IMR-90 (cell line): ENCODE measurements around the gene KRTAP5-4. TPM values are rescaled to one million over a fixed set of nuclear protein-coding genes. Genes with fewer than 3 reads are reported as not detected.

Experiments
- ATAC-seq: fragments of 200-7000 bp; cut with Tn5 transposase; 2 replicates; pipeline ENCODE4 v1.9.1; 2020; ENCODE audit warnings: low read depth, mild to moderate bottlenecking, moderate library complexity
- BruUV-seq: library from RNA; stranded (reverse); fragments of 400-500 nt; replicated peaks from 2 replicates; lab custom pipeline; 2021; lab: Mats Ljungman, UMichigan
- CTCF ChIA-PET: fragments of 300-600 bp; formaldehyde crosslinking; extraction: SDS; loops from one replicate; lab custom pipeline; 2021; ENCODE audit warnings: antibody characterized with exemption; lab: Yijun Ruan, JAX
- POLR2A ChIA-PET: fragments of 300-600 bp; sonication (Branson Sonifier 250); formaldehyde crosslinking; loops from one replicate; lab custom pipeline; 2022; ENCODE audit warnings: antibody characterized with exemption; ENCODE audit not compliant: unreplicated experiment; lab: Charles Lee
- DNase-seq: peaks from one replicate; pipeline ENCODE4 v3.0.0; 2013
- H2AFZ ChIP-seq: replicated peaks from 2 replicates; pipeline ENCODE3; 2013; ENCODE audit warnings: low read length, mild to moderate bottlenecking; ENCODE audit not compliant: poor library complexity
- H2AK5ac ChIP-seq: 2 replicates; pipeline ENCODE4 v1.6.1; 2013; ENCODE audit warnings: low read depth, low read length, inconsistent platforms
- H2AK9ac ChIP-seq: replicated peaks from 2 replicates; pipeline ENCODE3; 2013; ENCODE audit warnings: mild to moderate bottlenecking, low read depth, low read length, moderate library complexity; ENCODE audit not compliant: poor library complexity
- H2BK120ac ChIP-seq: 2 replicates; pipeline ENCODE4 v1.6.1; 2013; ENCODE audit warnings: low read depth, low read length, inconsistent platforms
- H2BK15ac ChIP-seq: 3 replicates; pipeline ENCODE4 v1.6.1; 2013; ENCODE audit warnings: low read depth, low read length, inconsistent platforms
- H2BK20ac ChIP-seq: 2 replicates; pipeline ENCODE4 v1.6.1; 2013; ENCODE audit warnings: low read depth, mild to moderate bottlenecking, inconsistent platforms, low read length, moderate library complexity
- H2BK5ac ChIP-seq: 2 replicates; pipeline ENCODE4 v1.6.1; 2013; ENCODE audit warnings: mild to moderate bottlenecking, low read depth, low read length, inconsistent platforms; ENCODE audit not compliant: poor library complexity, severe bottlenecking
- H3K14ac ChIP-seq: replicated peaks from 2 replicates; pipeline ENCODE4 v1.6.1; 2013; ENCODE audit warnings: low read depth, low read length, inconsistent platforms
- H3K18ac ChIP-seq: 2 replicates; pipeline ENCODE4 v1.6.1; 2013; ENCODE audit warnings: low read depth, low read length, control low read depth
- H3K23ac ChIP-seq: 2 replicates; pipeline ENCODE4 v1.6.1; 2013; ENCODE audit warnings: low read depth, low read length, inconsistent platforms
- H3K27ac ChIP-seq: 2 replicates; pipeline ENCODE4 v1.5.1; 2013; ENCODE audit warnings: mild to moderate bottlenecking, control low read depth, low read length; ENCODE audit not compliant: insufficient read depth
- H3K27me3 ChIP-seq: 2 replicates; pipeline ENCODE4 v1.6.1; 2013; ENCODE audit warnings: low read length; ENCODE audit not compliant: control insufficient read depth, insufficient read depth
- H3K36me3 ChIP-seq: 2 replicates; pipeline ENCODE4 v1.6.1; 2013; ENCODE audit warnings: low read length, mixed read lengths; ENCODE audit not compliant: control insufficient read depth, insufficient read depth
- H3K4ac ChIP-seq: 2 replicates; pipeline ENCODE4 v1.6.1; 2013; ENCODE audit warnings: low read depth, low read length, inconsistent platforms
- H3K4me1 ChIP-seq: 2 replicates; pipeline ENCODE4 v1.6.1; 2013; ENCODE audit warnings: low read length, mixed read lengths; ENCODE audit not compliant: control insufficient read depth, insufficient read depth
- H3K4me2 ChIP-seq: 2 replicates; pipeline ENCODE4 v1.6.1; 2013; ENCODE audit warnings: low read depth, mild to moderate bottlenecking, control low read depth, low read length, moderate library complexity
- H3K4me3 ChIP-seq: 2 replicates; pipeline ENCODE4 v1.5.1; 2013; ENCODE audit warnings: low read depth, mild to moderate bottlenecking, control low read depth, low read length, moderate library complexity; ENCODE audit not compliant: insufficient read depth
- H3K56ac ChIP-seq: 2 replicates; pipeline ENCODE4 v1.6.1; 2013; ENCODE audit warnings: low read length, inconsistent platforms; ENCODE audit not compliant: insufficient read depth; ENCODE audit errors: extremely low read depth
- H3K79me1 ChIP-seq, 2 experiments: 2 replicates each; pipeline ENCODE4 v1.6.1; 2013; ENCODE audit warnings: low read length in 2 of 2, inconsistent platforms in 1 of 2, low read depth in 1 of 2
- H3K9ac ChIP-seq: 2 replicates; pipeline ENCODE4 v1.6.1; 2013; ENCODE audit warnings: low read depth, low read length, control low read depth
- H3K9me1 ChIP-seq: 2 replicates; pipeline ENCODE4 v1.6.1; 2013; ENCODE audit warnings: low read length, inconsistent platforms; ENCODE audit not compliant: insufficient read depth
- H3K9me3 ChIP-seq: 2 replicates; pipeline ENCODE4 v1.6.1; 2013; ENCODE audit warnings: low read length; ENCODE audit not compliant: control insufficient read depth, insufficient read depth
- H4K20me1 ChIP-seq: 2 replicates; pipeline ENCODE4 v1.6.1; 2013; ENCODE audit warnings: low read length, inconsistent platforms; ENCODE audit not compliant: insufficient read depth
- H4K5ac ChIP-seq: 2 replicates; pipeline ENCODE4 v1.6.1; 2013; ENCODE audit warnings: mild to moderate bottlenecking, low read depth, low read length, control low read depth
- H4K8ac ChIP-seq, 2 experiments: 2 replicates each; pipeline ENCODE4 v1.6.1; 2013; ENCODE audit warnings: low read depth in 2 of 2, low read length in 2 of 2, control low read depth in 1 of 2, inconsistent platforms in 1 of 2
- H4K91ac ChIP-seq: 2 replicates; pipeline ENCODE4 v1.6.1; 2013; ENCODE audit warnings: low read depth, low read length, inconsistent platforms; ENCODE audit not compliant: insufficient read depth
- BHLHE40 ChIP-seq: fragments of 150-350 bp; IDR thresholded peaks from 2 replicates; pipeline ENCODE4 v1.6.1; 2016; ENCODE audit warnings: mild to moderate bottlenecking, low read depth, low read length
- CHD1 ChIP-seq: IDR thresholded peaks from 2 replicates; pipeline ENCODE4 v1.6.1; 2012; ENCODE audit warnings: low read depth, low read length, improper control_type of control experiment
- ELK1 ChIP-seq: fragments of 150-350 bp; IDR thresholded peaks from 2 replicates; pipeline ENCODE4 v1.6.1; 2016; ENCODE audit warnings: low read depth, mild to moderate bottlenecking, low read length, moderate library complexity, borderline replicate concordance
- FOS ChIP-seq: fragments of 150-350 bp; IDR thresholded peaks from 2 replicates; pipeline ENCODE4 v1.6.1; 2016; ENCODE audit warnings: low read depth, low read length
- MAFK ChIP-seq: IDR thresholded peaks from 2 replicates; pipeline ENCODE4 v1.6.1; 2012; ENCODE audit warnings: low read depth, low read length, improper control_type of control experiment
- NFE2L2 ChIP-seq: fragments of 150-350 bp; IDR thresholded peaks from 2 replicates; pipeline ENCODE4 v1.6.1; 2016; ENCODE audit warnings: low read depth, mild to moderate bottlenecking, low read length
- POLR2A ChIP-seq: IDR thresholded peaks from 2 replicates; pipeline ENCODE4 v1.6.1; 2012; ENCODE audit warnings: mild to moderate bottlenecking, low read depth, low read length
- RFX5 ChIP-seq: IDR thresholded peaks from 2 replicates; pipeline ENCODE4 v1.8.0; 2012; ENCODE audit warnings: low read depth, mild to moderate bottlenecking, low read length, moderate library complexity
- SMC3 ChIP-seq: fragments of 150-350 bp; IDR thresholded peaks from 2 replicates; pipeline ENCODE4 v1.6.1; 2016; ENCODE audit warnings: low read depth, mild to moderate bottlenecking, antibody characterized with exemption, low read length, moderate library complexity
- WGBS, 2 experiments: methylation state at CpG; one replicate each; pipeline versions ENCODE4 v1.1.5 to v1.1.7; 2013; ENCODE audit warnings: missing lambda C conversion rate in 2 of 2; ENCODE audit not compliant: insufficient read length in 1 of 2; ENCODE audit errors: extremely low coverage in 2 of 2; 5-methylcytosine and 5-hydroxymethylcytosine counted together
- dilution Hi-C: fragments of 300-500 bp; cut with HindIII; formaldehyde crosslinking; loops from one replicate; pipeline ENCODE4 v1.14.3; 2018; ENCODE audit warnings: low sequenced_read_pairs; ENCODE audit not compliant: unreplicated experiment
- in situ Hi-C: fragments of 300-500 bp; cut with MboI; formaldehyde crosslinking; loops from 3 replicates; pipeline ENCODE4 v1.14.3; 2019; ENCODE audit warnings: low sequenced_read_pairs, inconsistent platforms, mixed read lengths
- intact Hi-C: fragments of 100-400 bp; cut with micrococcal nuclease; formaldehyde crosslinking; loops from 2 replicates; pipeline ENCODE4 v1.10.0; 2022
- polyA plus RNA-seq, 3 experiments: library from polyadenylated mRNA; depleted of rRNA; stranded (reverse); fragments of >200 nt; gene quantifications; 2 replicates each; pipeline ENCODE4 v1.2.3, GENCODE V29; 2012; ENCODE audit warnings: low replicate concordance in 1 of 3
- total RNA-seq: library from RNA; depleted of rRNA; stranded (reverse); fragments of >200 nt; gene quantifications from 2 replicates; pipeline ENCODE4 v1.2.3, GENCODE V29; 2012

KRTAP5-4 gene
- total and polyA plus RNA-seq, 2 of the 4 experiments (the other 2 are of a cell fraction), result not detected

GRCh38 chr11:1668911-1669473 is 47.1 kb upstream of the KRTAP5-4 start:
- Histone ChIP-seq H2AK5ac (no peak overlapping the region), H3K79me1 (no peaks in the 10 kb centered on the region), H3K27ac (no peak overlapping the region), H3K27me3 (peaks cover 43% of the 10 kb centered on the region), H3K9ac (no peak overlapping the region), H3K23ac (no peak overlapping the region), H2BK15ac (no peak overlapping the region), H3K9me1 (no peaks in the 10 kb centered on the region; the same call in 1 of the 2 replicates), H2BK20ac (no peak overlapping the region), H3K4ac (no peak overlapping the region), H4K8ac (no peak overlapping the region), H2BK120ac (no peak overlapping the region), H3K4me1 (no peaks in the 10 kb centered on the region), H3K18ac (no peak overlapping the region), H3K14ac (no peak overlapping the region), H2AFZ (no peak overlapping the region), H3K36me3 (no peaks in the 10 kb centered on the region), H3K4me2 (no peak overlapping the region), H2BK5ac (no peak overlapping the region), H3K9me3 (0 out of 2 replicates have a peak, but pooled peaks cover 2% of the 10 kb centered on the region), H4K20me1 (no peaks in the 10 kb centered on the region), H3K4me3 (no peak overlapping the region), H4K5ac (no peak overlapping the region), H3K56ac (no peak overlapping the region), H4K91ac (no peak overlapping the region), H2AK9ac (no peak overlapping the region)
- intact Hi-C loops (no loop called here), in situ Hi-C loops (no loop called here), dilution Hi-C loops (no loop called here)
- BruUV-seq, result no TSS peak
- DNase-seq (no peak), ATAC-seq (no peak)
- ChIA-PET CTCF (no interaction called here), POLR2A (no interaction called here)
- TF ChIP-seq MAFK (no peak), NFE2L2 (no peak), RFX5 (no peak), POLR2A (no peak), ELK1 (no peak), BHLHE40 (no peak), CHD1 (no peak), FOS (no peak), SMC3 (no peak)
- 74% methylated on average over 9 of the region's 13 CpGs; no CpG with 5 or more reads in 1 of the 2 experiments for WGBS, 2 experiments
